H9 (cell line): Measurements from ENCODE around the gene SPDYC. TPM values are rescaled to one million over a fixed set of nuclear protein-coding genes. Genes with fewer than 3 reads are reported as not detected.

Source experiments
- DNase-seq: peaks from one replicate; pipeline ENCODE4 v3.0.0-alpha.2; 2017
- H2AFZ ChIP-seq: one replicate; pipeline ENCODE4 v1.6.1; 2013; ENCODE audit warnings: mild to moderate bottlenecking, low read length, control low read depth, moderate library complexity
- H2AK5ac ChIP-seq: 2 replicates; pipeline ENCODE4 v1.6.1; 2013; ENCODE audit warnings: low read length, control low read depth, mixed read lengths; ENCODE audit not compliant: insufficient read length
- H2BK120ac ChIP-seq: one replicate; pipeline ENCODE4 v1.6.1; 2013; ENCODE audit warnings: low read depth, mild to moderate bottlenecking, low read length, control low read depth, inconsistent platforms; ENCODE audit not compliant: poor library complexity, severe bottlenecking
- H2BK12ac ChIP-seq: 2 replicates; pipeline ENCODE4 v1.6.1; 2013; ENCODE audit warnings: low read length, control low read depth, mixed read lengths, low read depth; ENCODE audit not compliant: insufficient read length
- H2BK15ac ChIP-seq: 2 replicates; pipeline ENCODE4 v1.6.1; 2013; ENCODE audit warnings: low read depth, low read length, control low read depth
- H2BK20ac ChIP-seq: one replicate; pipeline ENCODE4 v1.6.1; 2013; ENCODE audit warnings: low read depth, mild to moderate bottlenecking, low read length, control low read depth, inconsistent platforms; ENCODE audit not compliant: poor library complexity, severe bottlenecking
- H2BK5ac ChIP-seq: 2 replicates; pipeline ENCODE4 v1.6.1; 2013; ENCODE audit warnings: low read length, control low read depth, mixed read lengths; ENCODE audit not compliant: insufficient read length
- H3K14ac ChIP-seq: 2 replicates; pipeline ENCODE4 v1.6.1; 2013; ENCODE audit warnings: low read length, control low read depth; ENCODE audit not compliant: insufficient read depth
- H3K18ac ChIP-seq: 2 replicates; pipeline ENCODE4 v1.6.1; 2013; ENCODE audit warnings: low read depth, mild to moderate bottlenecking, mixed read lengths, low read length, control low read depth; ENCODE audit not compliant: insufficient read length
- H3K23ac ChIP-seq: 2 replicates; pipeline ENCODE4 v1.6.1; 2013; ENCODE audit warnings: low read length, control low read depth, mixed read lengths, low read depth; ENCODE audit not compliant: insufficient read length
- H3K23me2 ChIP-seq: 2 replicates; pipeline ENCODE4 v1.6.1; 2013; ENCODE audit warnings: low read depth, mild to moderate bottlenecking, mixed read lengths, low read length, control low read depth; ENCODE audit not compliant: insufficient read length, poor library complexity, severe bottlenecking
- H3K27ac ChIP-seq: 2 replicates; pipeline ENCODE4 v1.5.1; 2013; ENCODE audit warnings: low read length, control low read depth, mixed read lengths, low read depth; ENCODE audit not compliant: insufficient read length
- H3K27me3 ChIP-seq: 2 replicates; pipeline ENCODE4 v1.6.1; 2013; ENCODE audit warnings: low read length, control low read depth, inconsistent platforms; ENCODE audit not compliant: insufficient read depth
- H3K4ac ChIP-seq: 2 replicates; pipeline ENCODE4 v1.6.1; 2013; ENCODE audit warnings: low read depth, mild to moderate bottlenecking, control low read depth, inconsistent platforms, low read length, moderate library complexity
- H3K4me1 ChIP-seq: 2 replicates; pipeline ENCODE4 v1.6.1; 2013; ENCODE audit warnings: low read length, control low read depth, inconsistent platforms; ENCODE audit not compliant: insufficient read depth
- H3K4me2 ChIP-seq: 2 replicates; pipeline ENCODE4 v1.6.1; 2013; ENCODE audit warnings: low read length, control low read depth, mixed read lengths; ENCODE audit not compliant: insufficient read length, insufficient read depth
- H3K56ac ChIP-seq: 2 replicates; pipeline ENCODE4 v1.6.1; 2013; ENCODE audit warnings: low read depth, mild to moderate bottlenecking, mixed read lengths, low read length, control low read depth; ENCODE audit not compliant: insufficient read length
- H3K79me1 ChIP-seq: 2 replicates; pipeline ENCODE4 v1.6.1; 2013; ENCODE audit warnings: low read depth, mild to moderate bottlenecking, moderate library complexity, low read length, control low read depth, inconsistent platforms; ENCODE audit not compliant: insufficient read depth, poor library complexity, severe bottlenecking
- H3K79me2 ChIP-seq: 2 replicates; pipeline ENCODE4 v1.6.1; 2013; ENCODE audit warnings: low read length, control low read depth, inconsistent platforms; ENCODE audit not compliant: insufficient read depth
- H3K9ac ChIP-seq: 2 replicates; pipeline ENCODE4 v1.6.1; 2013; ENCODE audit warnings: low read length, control low read depth, mixed read lengths; ENCODE audit not compliant: insufficient read length; ENCODE audit errors: extremely low read depth
- H3K9me3 ChIP-seq: one replicate; pipeline ENCODE4 v1.6.1; 2013; ENCODE audit warnings: low read depth, low read length, inconsistent platforms; ENCODE audit not compliant: control insufficient read depth
- H3T11ph ChIP-seq: one replicate; pipeline ENCODE4 v1.6.1; 2013; ENCODE audit warnings: mild to moderate bottlenecking, low read length, control low read depth, inconsistent platforms
- H4K20me1 ChIP-seq: one replicate; pipeline ENCODE4 v1.6.1; 2013; ENCODE audit not compliant: control insufficient read depth, insufficient read length, insufficient read depth
- H4K5ac ChIP-seq: 2 replicates; pipeline ENCODE4 v1.6.1; 2013; ENCODE audit warnings: low read depth, mild to moderate bottlenecking, mixed read lengths, low read length, control low read depth; ENCODE audit not compliant: insufficient read length
- H4K8ac ChIP-seq: replicated peaks from 2 replicates; pipeline ENCODE4 v1.6.1; 2013; ENCODE audit warnings: low read length, control low read depth, mixed read lengths, low read depth; ENCODE audit not compliant: insufficient read length
- H4K91ac ChIP-seq: 2 replicates; pipeline ENCODE4 v1.6.1; 2013; ENCODE audit warnings: low read depth, mild to moderate bottlenecking, moderate library complexity, mixed read lengths, low read length, control low read depth; ENCODE audit not compliant: insufficient read length
- H3K27ac Mint-ChIP-seq, 3 experiments: 2 replicates in 2 of 3; 3 replicates in 1 of 3; pipeline ENCODE4 v1.8.0; 2020 to 2021; ENCODE audit warnings: mixed read lengths in 3 of 3, mild to moderate bottlenecking in 1 of 3, moderate library complexity in 1 of 3
- H3K27me3 Mint-ChIP-seq: 2 replicates; pipeline ENCODE4 v1.8.0; 2021; ENCODE audit warnings: low read depth, mild to moderate bottlenecking, moderate library complexity, mixed read lengths
- H3K36me3 Mint-ChIP-seq, 3 experiments: 2 replicates in 2 of 3; 3 replicates in 1 of 3; pipeline ENCODE4 v1.8.0; 2020 to 2021; ENCODE audit warnings: low read depth in 3 of 3, mixed read lengths in 3 of 3; ENCODE audit not compliant: insufficient read depth in 1 of 3
- H3K4me1 Mint-ChIP-seq, 2 experiments: 2 replicates each; pipeline ENCODE4 v1.8.0; 2020; ENCODE audit warnings: mixed read lengths in 2 of 2
- H3K4me3 Mint-ChIP-seq, 2 experiments: 2 replicates in 1 of 2; 3 replicates in 1 of 2; pipeline ENCODE4 v1.8.0; 2020 to 2021; ENCODE audit warnings: mild to moderate bottlenecking in 2 of 2, mixed read lengths in 2 of 2, moderate library complexity in 1 of 2
- H3K9me3 Mint-ChIP-seq, 2 experiments: 2 replicates in 1 of 2; 3 replicates in 1 of 2; pipeline ENCODE4 v1.8.0; 2020; ENCODE audit warnings: mild to moderate bottlenecking in 2 of 2, mixed read lengths in 2 of 2, moderate library complexity in 1 of 2
- WGBS: extraction: QIAGEN DNeasy Blood & Tissue Kit; methylation state at CpG from one replicate; pipeline ENCODE4 v1.1.7; 2013; ENCODE audit warnings: missing lambda C conversion rate, low lambda C conversion rate, mixed read lengths; ENCODE audit not compliant: insufficient read length; ENCODE audit errors: extremely low coverage; 5-methylcytosine and 5-hydroxymethylcytosine counted together
- total RNA-seq: library from RNA; stranded (reverse); gene quantifications from 2 replicates; pipeline ENCODE4 v1.2.1, GENCODE V29; 2021
- TF ChIP-seq, protein P1 (sequence below): fragments of 200-600 bp; sonication (generic); conservative IDR thresholded peaks from 3 replicates; pipeline ENCODE4 v1.8.0; 2021; ENCODE audit warnings: antibody characterized with exemption, mild to moderate bottlenecking

The SPDYC gene
- total RNA-seq, 1 experiment from 2014 or later: 0.61 TPM

DNA sequence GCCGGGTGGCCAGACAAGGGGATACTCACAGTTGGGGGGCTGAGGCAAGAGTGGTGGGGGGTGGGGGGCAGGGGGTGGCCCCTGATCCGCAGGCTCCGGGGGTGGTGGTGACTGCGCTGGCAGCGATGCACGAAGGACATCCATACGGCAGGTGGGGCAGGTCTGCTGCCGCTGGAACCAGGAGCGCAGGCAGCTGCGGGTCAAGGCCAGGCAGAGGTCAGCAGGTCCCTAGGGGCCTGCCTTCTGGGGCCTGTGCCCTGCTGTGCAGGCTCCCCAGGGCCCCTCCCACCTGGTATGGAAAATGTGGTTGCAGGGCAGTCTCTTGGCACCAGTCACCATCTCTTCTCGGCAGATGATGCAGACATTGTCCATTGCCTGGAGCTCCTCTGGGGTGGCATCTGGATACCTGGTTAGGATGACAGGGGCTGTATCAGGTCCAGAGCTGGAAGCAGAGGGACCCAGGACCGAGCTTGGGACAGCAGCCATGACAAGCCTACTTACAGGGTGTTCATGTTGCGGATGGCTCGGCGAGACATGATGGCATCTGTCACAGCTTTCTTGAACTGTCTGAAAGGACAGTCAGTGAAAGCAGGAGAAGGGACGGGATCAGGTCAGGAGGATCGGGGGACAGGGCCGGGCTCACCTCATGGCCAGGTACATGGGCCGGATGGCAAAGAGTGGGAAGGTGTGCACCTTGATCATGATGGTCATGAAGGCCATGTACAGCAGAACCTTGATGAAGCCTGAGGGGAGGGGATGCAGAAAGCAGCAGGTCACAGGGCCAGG is 39.2 kb upstream of the SPDYC start:
- H3K4me3 Mint-ChIP-seq: peak overlapping the region in 1 of 2 experiments; percentile 31; a peak in 1 of 5 replicates
- no peak overlapping the region for H3K56ac ChIP-seq
- H4K91ac ChIP-seq: no peak overlapping the region
- no peaks in the 10 kb centered on the region for H3K79me1 ChIP-seq
- no peak overlapping the region for H3K14ac ChIP-seq
- H3K36me3 Mint-ChIP-seq: peaks cover 8 to 52% (median 47%) of the 10 kb centered on the region in 3 experiments; a peak in 6 of 7 replicates
- no peak overlapping the region for H2AK5ac ChIP-seq
- H3K27me3 ChIP-seq: no peaks in the 10 kb centered on the region
- no peak overlapping the region for H2BK15ac ChIP-seq
- no peak overlapping the region for H4K8ac ChIP-seq
- peaks cover 11 to 16% of the 10 kb centered on the region in 2 experiments for H3K4me1 Mint-ChIP-seq
- H2AFZ ChIP-seq: no peak overlapping the region
- no peaks in the 10 kb centered on the region for H3K9me3 ChIP-seq
- TF ChIP-seq, protein P1, sequence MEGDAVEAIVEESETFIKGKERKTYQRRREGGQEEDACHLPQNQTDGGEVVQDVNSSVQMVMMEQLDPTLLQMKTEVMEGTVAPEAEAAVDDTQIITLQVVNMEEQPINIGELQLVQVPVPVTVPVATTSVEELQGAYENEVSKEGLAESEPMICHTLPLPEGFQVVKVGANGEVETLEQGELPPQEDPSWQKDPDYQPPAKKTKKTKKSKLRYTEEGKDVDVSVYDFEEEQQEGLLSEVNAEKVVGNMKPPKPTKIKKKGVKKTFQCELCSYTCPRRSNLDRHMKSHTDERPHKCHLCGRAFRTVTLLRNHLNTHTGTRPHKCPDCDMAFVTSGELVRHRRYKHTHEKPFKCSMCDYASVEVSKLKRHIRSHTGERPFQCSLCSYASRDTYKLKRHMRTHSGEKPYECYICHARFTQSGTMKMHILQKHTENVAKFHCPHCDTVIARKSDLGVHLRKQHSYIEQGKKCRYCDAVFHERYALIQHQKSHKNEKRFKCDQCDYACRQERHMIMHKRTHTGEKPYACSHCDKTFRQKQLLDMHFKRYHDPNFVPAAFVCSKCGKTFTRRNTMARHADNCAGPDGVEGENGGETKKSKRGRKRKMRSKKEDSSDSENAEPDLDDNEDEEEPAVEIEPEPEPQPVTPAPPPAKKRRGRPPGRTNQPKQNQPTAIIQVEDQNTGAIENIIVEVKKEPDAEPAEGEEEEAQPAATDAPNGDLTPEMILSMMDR: no peak
- WGBS: no CpG with 5 or more reads among the region's 19 CpGs
- H3K4ac ChIP-seq: no peak overlapping the region
- H3T11ph ChIP-seq: no peak overlapping the region
- no peak overlapping the region for H3K9ac ChIP-seq
- no peak overlapping the region for H3K4me2 ChIP-seq
- no peaks in the 10 kb centered on the region for H4K20me1 ChIP-seq
- H2BK20ac ChIP-seq: no peak overlapping the region
- H3K79me2 ChIP-seq: no peaks in the 10 kb centered on the region
- no peak overlapping the region for H4K5ac ChIP-seq
- H3K27me3 Mint-ChIP-seq: no peaks in the 10 kb centered on the region
- no peaks in the 10 kb centered on the region; a peak in 1 of 5 replicates for H3K9me3 Mint-ChIP-seq
- peaks cover 14% of the 10 kb centered on the region for H3K23me2 ChIP-seq
- H2BK120ac ChIP-seq: no peak overlapping the region
- no peak overlapping the region for H3K27ac ChIP-seq
- H3K4me1 ChIP-seq: no peaks in the 10 kb centered on the region
- H3K23ac ChIP-seq: no peak overlapping the region
- DNase-seq: no peak
- no peak overlapping the region; a peak in 1 of 7 replicates for H3K27ac Mint-ChIP-seq
- no peak overlapping the region for H2BK5ac ChIP-seq
- no peak overlapping the region for H2BK12ac ChIP-seq
- H3K18ac ChIP-seq: no peak overlapping the region
